Measurements from ENCODE around the gene DNAI2. TPM values are rescaled to one million over a fixed set of nuclear protein-coding genes. Genes with fewer than 3 reads are reported as not detected.

DNAI2 gene
- total and polyA plus RNA-seq, 4 donors = 0.69 to 7.4 (median 5.9) TPM

DNA sequence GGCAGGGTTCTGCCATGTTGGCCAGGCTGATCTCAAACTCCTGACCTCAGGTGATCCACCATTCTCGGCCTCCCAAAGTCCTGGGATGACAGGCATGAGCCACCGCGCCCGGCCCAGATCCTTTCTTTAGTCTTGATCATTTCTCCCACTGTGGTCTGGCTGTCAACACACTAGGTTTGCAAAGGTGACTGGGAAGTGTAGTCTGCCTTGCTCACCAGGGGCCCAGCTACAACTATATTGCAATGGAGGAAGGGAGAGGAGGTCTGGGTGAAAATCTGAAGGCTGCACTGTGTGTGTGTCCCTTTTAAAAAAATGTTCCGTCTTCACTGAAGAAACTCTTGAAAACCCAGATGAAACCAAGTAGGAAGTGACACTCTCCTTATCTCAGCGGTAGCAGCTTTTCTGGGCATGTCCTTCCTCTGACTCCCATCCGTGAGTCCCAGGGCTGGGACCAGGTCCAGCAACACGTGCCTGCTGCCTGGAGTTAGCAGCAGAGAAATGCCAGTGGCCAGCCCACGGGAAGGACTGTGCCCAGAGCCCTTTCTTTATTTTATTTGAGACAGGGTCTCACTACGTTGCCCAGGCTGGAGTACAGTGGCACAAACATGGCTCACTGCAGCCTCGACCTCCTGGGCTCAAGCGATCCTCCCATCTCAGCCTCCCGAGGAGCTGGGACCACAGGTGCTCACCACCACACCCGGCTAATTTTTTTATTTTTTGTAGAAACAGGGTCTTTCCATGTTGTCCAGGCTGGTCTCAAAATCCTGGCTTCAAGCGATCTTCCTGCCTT lies 34.1 kb downstream of the DNAI2 start:
- DNase-seq (ENCODE audit: low read depth in 4 of 6, low spot score in 6 of 6) = no peak
- H3K36me3 ChIP-seq (ENCODE audit: control insufficient read depth, insufficient read depth, low read length) = no peaks in the 10 kb centered on the region
- 78% methylated on average over 11 of the region's 15 CpGs for WGBS (ENCODE audit: insufficient coverage)
- H3K4me1 ChIP-seq (ENCODE audit: control insufficient read depth, insufficient read depth, low read length) = no peaks in the 10 kb centered on the region
- peaks cover 2% of the 10 kb centered on the region for H3K9me3 ChIP-seq (ENCODE audit: control insufficient read depth, insufficient read depth, low read length)
- no peak overlapping the region for H3K27ac ChIP-seq (ENCODE audit: low read depth, low read length)
- H3K4me3 ChIP-seq (ENCODE audit: low read depth, low read length) = no peak overlapping the region
- no peaks in the 10 kb centered on the region for H3K27me3 ChIP-seq (ENCODE audit: control insufficient read depth, insufficient read depth, low read length)

DNA sequence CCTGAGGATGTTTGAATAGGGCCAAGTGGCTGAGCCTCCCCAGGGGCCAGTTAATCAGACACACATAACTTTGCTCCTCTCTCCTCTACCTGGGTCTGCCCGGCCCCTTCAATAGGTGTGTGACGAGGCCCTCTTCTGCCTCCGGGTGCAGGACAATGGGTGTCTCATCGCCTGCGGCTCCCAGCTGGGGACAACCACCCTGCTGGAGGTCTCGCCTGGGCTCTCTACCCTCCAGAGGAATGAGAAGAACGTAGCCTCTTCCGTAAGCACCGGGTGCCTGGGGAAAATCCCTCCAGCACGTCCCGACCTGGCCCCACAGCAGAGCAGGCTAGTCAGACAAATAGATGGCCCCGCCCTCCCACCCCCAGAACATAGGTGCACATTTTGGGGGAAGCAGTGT lies 35.9 kb downstream of the DNAI2 start:
- H3K4me1 ChIP-seq (ENCODE audit: control insufficient read depth, insufficient read depth, low read length) = no peaks in the 10 kb centered on the region
- DNase-seq (ENCODE audit: low read depth in 4 of 6, low spot score in 6 of 6) = no peak
- H3K27ac ChIP-seq (ENCODE audit: low read depth, low read length) = no peak overlapping the region
- H3K36me3 ChIP-seq (ENCODE audit: control insufficient read depth, insufficient read depth, low read length) = no peaks in the 10 kb centered on the region
- peaks cover 2% of the 10 kb centered on the region for H3K9me3 ChIP-seq (ENCODE audit: control insufficient read depth, insufficient read depth, low read length)
- 74% methylated on average over 11 of the region's 12 CpGs for WGBS (ENCODE audit: insufficient coverage)
- no peaks in the 10 kb centered on the region for H3K27me3 ChIP-seq (ENCODE audit: control insufficient read depth, insufficient read depth, low read length)
- H3K4me3 ChIP-seq (ENCODE audit: low read depth, low read length) = no peak overlapping the region

DNA sequence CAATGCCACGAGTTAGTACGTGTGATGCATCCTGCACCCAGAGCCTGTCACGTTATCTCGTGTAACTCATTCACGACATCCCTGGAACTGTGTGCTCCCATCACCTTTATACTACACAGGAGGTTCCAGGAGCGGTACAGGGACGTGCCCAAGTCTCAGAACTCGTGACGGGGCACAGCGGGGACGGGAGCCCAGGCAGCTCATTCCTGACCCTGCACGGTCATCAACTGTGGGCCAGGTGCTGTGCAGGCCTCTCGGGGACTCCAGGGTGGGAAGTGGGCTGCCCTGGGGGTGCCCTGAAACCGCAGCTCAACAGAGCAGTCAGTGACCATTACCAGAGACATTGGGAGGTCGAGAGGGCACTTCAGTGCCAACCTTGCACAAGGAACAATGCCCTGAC lies 40.8 kb downstream of the DNAI2 start:
- DNase-seq (ENCODE audit: low read depth in 4 of 6, low spot score in 6 of 6) = no peak
- Histone ChIP-seq H3K4me1 (ENCODE audit: control insufficient read depth, insufficient read depth, low read length) (no peaks in the 10 kb centered on the region), H3K4me3 (ENCODE audit: low read depth, low read length) (no peak overlapping the region), H3K27me3 (ENCODE audit: control insufficient read depth, insufficient read depth, low read length) (no peaks in the 10 kb centered on the region), H3K27ac (ENCODE audit: low read depth, low read length) (no peak overlapping the region), H3K36me3 (ENCODE audit: control insufficient read depth, insufficient read depth, low read length) (peaks cover 4% of the 10 kb centered on the region), H3K9me3 (ENCODE audit: control insufficient read depth, insufficient read depth, low read length) (peaks cover 2% of the 10 kb centered on the region)
- 93% methylated on average over 13 of the region's 15 CpGs for WGBS (ENCODE audit: insufficient coverage)

DNA sequence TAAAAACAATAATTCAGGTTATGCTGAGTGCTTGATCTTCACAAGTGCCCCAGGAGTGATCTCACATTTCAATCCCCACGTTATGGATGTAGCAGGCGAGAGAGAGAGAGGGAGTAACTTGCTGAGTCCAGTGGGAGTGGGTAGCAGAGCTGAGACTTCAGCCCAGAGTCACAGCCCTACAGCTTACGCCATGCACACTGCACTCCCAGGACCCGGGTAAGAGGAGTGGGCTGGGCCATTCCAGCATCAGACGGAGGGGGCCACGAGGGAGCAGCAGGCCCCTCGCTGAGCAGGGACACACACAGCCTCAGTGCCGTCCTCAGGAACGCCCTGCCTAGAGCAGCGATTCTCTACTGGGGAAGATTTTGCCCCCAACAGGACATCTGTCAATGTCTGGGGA lies 42.2 kb downstream of the DNAI2 start:
- no peaks in the 10 kb centered on the region for H3K27me3 ChIP-seq (ENCODE audit: control insufficient read depth, insufficient read depth, low read length)
- DNase-seq (ENCODE audit: low read depth in 4 of 6, low spot score in 6 of 6) = no peak
- no peaks in the 10 kb centered on the region for H3K4me1 ChIP-seq (ENCODE audit: control insufficient read depth, insufficient read depth, low read length)
- 37% methylated on average over 8 of the region's 10 CpGs for WGBS (ENCODE audit: insufficient coverage)
- H3K9me3 ChIP-seq (ENCODE audit: control insufficient read depth, insufficient read depth, low read length) = peaks cover 2% of the 10 kb centered on the region
- H3K36me3 ChIP-seq (ENCODE audit: control insufficient read depth, insufficient read depth, low read length) = peaks cover 4% of the 10 kb centered on the region
- no peak overlapping the region for H3K27ac ChIP-seq (ENCODE audit: low read depth, low read length)
- no peak overlapping the region for H3K4me3 ChIP-seq (ENCODE audit: low read depth, low read length)

DNA sequence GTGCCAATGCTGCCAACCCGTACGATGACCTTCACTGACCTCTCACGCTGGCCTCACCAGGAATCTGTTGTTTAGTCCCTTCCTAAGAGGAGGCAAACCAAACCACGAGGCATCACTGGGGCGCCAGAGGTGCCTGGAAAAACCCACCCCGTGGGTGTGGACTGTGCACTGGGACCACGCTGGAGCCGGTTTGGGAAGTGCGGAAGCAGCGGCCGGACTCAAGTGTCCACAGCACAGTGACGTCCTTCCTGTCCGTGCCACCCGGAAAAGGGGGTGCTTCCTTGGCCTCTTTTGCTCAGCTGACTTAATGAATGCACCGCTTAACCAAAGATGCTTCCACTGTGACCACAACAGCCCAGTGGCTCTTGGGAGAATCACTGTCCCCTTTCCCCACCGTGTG lies 43.0 kb downstream of the DNAI2 start:
- Histone ChIP-seq H3K27ac (ENCODE audit: low read depth, low read length) (no peak overlapping the region), H3K27me3 (ENCODE audit: control insufficient read depth, insufficient read depth, low read length) (peaks cover 2% of the 10 kb centered on the region)

DNA sequence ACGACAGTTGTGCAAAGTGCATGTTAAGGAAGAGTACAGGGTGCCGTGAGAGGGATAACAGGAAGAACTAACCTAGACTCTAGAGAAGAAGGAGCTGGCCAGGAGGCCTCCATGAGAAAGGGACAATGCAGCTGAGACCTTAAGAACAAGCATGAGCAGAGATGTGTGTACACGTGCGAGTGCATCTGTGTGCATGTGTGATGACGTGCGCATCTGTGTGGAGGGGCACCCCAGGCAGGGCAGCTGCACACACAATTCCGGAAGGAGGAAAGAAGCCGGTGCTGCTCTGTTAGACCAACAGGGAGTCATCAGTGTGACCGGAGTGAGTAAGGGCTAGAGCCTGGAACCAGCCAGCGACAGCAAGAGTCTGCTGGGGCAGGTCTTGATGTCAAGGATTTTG lies 44.4 kb downstream of the DNAI2 start:
- Histone ChIP-seq H3K36me3 (ENCODE audit: control insufficient read depth, insufficient read depth, low read length) (peaks cover 4% of the 10 kb centered on the region), H3K9me3 (ENCODE audit: control insufficient read depth, insufficient read depth, low read length) (no peaks in the 10 kb centered on the region), H3K4me1 (ENCODE audit: control insufficient read depth, insufficient read depth, low read length) (no peaks in the 10 kb centered on the region), H3K27ac (ENCODE audit: low read depth, low read length) (no peak overlapping the region), H3K27me3 (ENCODE audit: control insufficient read depth, insufficient read depth, low read length) (peaks cover 2% of the 10 kb centered on the region), H3K4me3 (ENCODE audit: low read depth, low read length) (no peak overlapping the region)
- DNase-seq (ENCODE audit: low read depth in 4 of 6, low spot score in 6 of 6) = no peak
- WGBS (ENCODE audit: insufficient coverage) = 89% methylated on average over 10 of the region's 10 CpGs

More for the DNA sequence above, 43.0 kb downstream of the DNAI2 start:
- 84% methylated on average over 16 of the region's 16 CpGs for WGBS (ENCODE audit: insufficient coverage)
- Histone ChIP-seq H3K4me3 (ENCODE audit: low read depth, low read length) (no peak overlapping the region), H3K9me3 (ENCODE audit: control insufficient read depth, insufficient read depth, low read length) (peaks cover 2% of the 10 kb centered on the region), H3K36me3 (ENCODE audit: control insufficient read depth, insufficient read depth, low read length) (peaks cover 4% of the 10 kb centered on the region), H3K4me1 (ENCODE audit: control insufficient read depth, insufficient read depth, low read length) (no peaks in the 10 kb centered on the region)
- no peak for DNase-seq (ENCODE audit: low read depth in 4 of 6, low spot score in 6 of 6)

DNA sequence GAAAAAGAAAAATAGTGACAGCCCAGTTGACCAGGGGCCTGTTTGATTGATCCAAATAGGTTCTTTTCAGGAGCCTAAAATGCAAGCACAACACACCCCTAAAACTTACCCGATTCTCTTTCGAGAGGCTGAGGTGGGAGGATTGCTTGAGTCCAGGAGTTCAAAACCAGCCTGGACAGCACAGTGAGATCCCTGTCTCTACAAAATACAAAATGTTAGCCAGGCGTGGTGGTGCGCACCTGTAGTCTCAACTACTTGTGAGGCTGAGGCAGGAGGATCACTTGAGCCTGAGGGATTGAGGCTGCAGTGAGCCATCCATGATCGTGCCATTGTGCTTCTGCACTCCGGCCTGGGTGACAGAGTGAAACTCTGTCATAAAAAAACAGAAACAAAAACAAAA lies 50.5 kb downstream of the DNAI2 start:
- Histone ChIP-seq H3K36me3 (ENCODE audit: control insufficient read depth, insufficient read depth, low read length) (no peaks in the 10 kb centered on the region), H3K9me3 (ENCODE audit: control insufficient read depth, insufficient read depth, low read length) (peaks cover 2% of the 10 kb centered on the region), H3K27ac (ENCODE audit: low read depth, low read length) (no peak overlapping the region), H3K4me3 (ENCODE audit: low read depth, low read length) (no peak overlapping the region), H3K4me1 (ENCODE audit: control insufficient read depth, insufficient read depth, low read length) (peaks cover 19% of the 10 kb centered on the region), H3K27me3 (ENCODE audit: control insufficient read depth, insufficient read depth, low read length) (peaks cover 14% of the 10 kb centered on the region)
- WGBS (ENCODE audit: insufficient coverage) = 100% methylated on average over 1 of the region's 6 CpGs
- DNase-seq (ENCODE audit: low read depth in 4 of 6, low spot score in 6 of 6) = no peak

DNA sequence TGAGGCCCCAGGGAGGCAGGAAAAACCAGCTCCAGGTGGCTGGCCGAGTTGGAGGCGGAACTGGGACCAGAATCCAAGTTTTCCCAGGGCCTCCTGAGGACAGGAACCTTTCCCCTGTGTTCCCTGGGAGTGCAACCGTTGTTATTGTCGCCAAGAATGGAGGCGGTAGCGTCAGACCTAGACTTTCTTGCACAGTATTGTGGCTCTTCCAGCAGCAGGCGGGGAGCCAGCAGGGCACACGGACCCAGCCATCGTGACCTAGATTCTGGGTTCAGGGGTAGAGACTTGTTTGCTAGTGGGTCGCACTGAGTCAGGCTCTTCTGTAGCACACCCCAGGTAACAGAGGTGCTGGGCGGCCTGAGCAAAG lies 51.3 kb downstream of the DNAI2 start:
- 39% methylated on average over 11 of the region's 11 CpGs for WGBS (ENCODE audit: insufficient coverage)
- Histone ChIP-seq H3K4me1 (ENCODE audit: control insufficient read depth, insufficient read depth, low read length) (peaks cover 21% of the 10 kb centered on the region), H3K9me3 (ENCODE audit: control insufficient read depth, insufficient read depth, low read length) (peaks cover 2% of the 10 kb centered on the region), H3K36me3 (ENCODE audit: control insufficient read depth, insufficient read depth, low read length) (no peaks in the 10 kb centered on the region), H3K27me3 (ENCODE audit: control insufficient read depth, insufficient read depth, low read length) (peaks cover 14% of the 10 kb centered on the region), H3K27ac (ENCODE audit: low read depth, low read length) (no peak overlapping the region), H3K4me3 (ENCODE audit: low read depth, low read length) (no peak overlapping the region)
- peak in 1 of 6 donors; percentile 27 for DNase-seq (ENCODE audit: low read depth in 4 of 6, low spot score in 6 of 6)

DNA sequence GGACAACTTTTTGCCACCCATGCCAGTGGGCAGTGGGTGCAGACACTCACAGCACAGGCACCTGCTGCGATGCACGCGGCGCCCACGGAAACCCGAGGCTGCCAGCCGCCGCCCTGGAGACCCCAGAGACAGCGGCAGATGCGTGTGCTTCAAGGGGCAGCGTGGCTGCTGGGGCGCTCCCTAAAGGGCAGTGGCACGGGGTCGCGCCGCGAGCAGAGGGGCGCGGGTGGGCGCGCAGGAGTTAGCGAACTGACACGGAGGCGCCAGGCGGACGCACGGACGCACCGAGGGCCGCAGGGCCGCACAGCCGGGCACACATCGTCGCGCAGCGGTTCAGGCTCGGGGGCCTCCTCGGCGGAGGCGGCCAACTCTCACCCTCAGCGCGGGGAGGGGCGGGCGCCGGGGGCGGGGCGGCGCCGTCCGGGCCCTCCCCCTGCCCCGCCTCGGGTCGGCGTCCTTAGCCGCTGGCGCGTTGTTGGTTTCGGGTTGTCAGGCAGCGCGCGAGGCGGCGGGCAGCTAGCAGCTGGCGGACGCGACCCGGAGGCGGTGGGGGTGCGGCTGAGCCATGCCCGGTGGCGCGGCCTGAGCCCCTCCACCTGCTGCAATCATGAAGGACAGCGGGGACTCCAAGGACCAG lies 51.8 kb downstream of the DNAI2 start, which contains the start of gene KIF19:
Gene KIF19 (plus strand): TSS at position 484 of the 637 bp plus-strand sequence. CDS start 124 bp downstream, at position 608.
- no peaks in the 10 kb centered on the region for H3K36me3 ChIP-seq (ENCODE audit: control insufficient read depth, insufficient read depth, low read length)
- peaks cover 2% of the 10 kb centered on the region for H3K9me3 ChIP-seq (ENCODE audit: control insufficient read depth, insufficient read depth, low read length)
- no peak within 1 kb of the TSS for H3K27ac ChIP-seq (ENCODE audit: low read depth, low read length)
- H3K4me3 ChIP-seq (ENCODE audit: low read depth, low read length) = peak within 1 kb of the TSS; percentile 24
- peaks cover 26% of the 10 kb centered on the region for H3K4me1 ChIP-seq (ENCODE audit: control insufficient read depth, insufficient read depth, low read length)
- 2% methylated on average over 73 of the region's 73 CpGs for WGBS (ENCODE audit: insufficient coverage)
- peak in 2 of 6 donors; percentile 52 to 60 for DNase-seq (ENCODE audit: low read depth in 4 of 6, low spot score in 6 of 6)
- H3K27me3 ChIP-seq (ENCODE audit: control insufficient read depth, insufficient read depth, low read length) = peaks cover 14% of the 10 kb centered on the region

DNA sequence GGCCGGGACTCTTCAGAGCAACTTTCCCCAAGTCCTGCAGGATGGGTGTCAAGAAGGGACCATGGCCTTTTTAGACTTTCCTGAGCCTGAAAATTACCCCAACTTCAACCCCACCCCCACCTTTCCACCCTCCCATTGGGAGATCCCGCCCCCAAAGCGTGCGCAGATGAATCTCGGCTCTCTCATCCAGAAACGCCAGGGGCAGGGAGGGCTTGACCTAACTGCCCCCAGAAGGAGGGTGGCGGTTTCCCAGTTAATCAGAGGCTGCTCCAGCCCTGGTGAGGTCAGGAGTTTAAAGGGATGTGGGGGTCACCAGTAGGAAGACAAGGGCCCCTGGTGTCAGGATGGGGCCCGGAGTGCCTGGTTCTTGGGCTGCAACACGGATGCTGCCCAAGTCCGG lies 52.5 kb downstream of the DNAI2 start:
- 33% methylated on average over 9 of the region's 10 CpGs for WGBS (ENCODE audit: insufficient coverage)
- no peak for DNase-seq (ENCODE audit: low read depth in 4 of 6, low spot score in 6 of 6)
- H3K27ac ChIP-seq (ENCODE audit: low read depth, low read length) = no peak overlapping the region

More for the DNA sequence above, 52.5 kb downstream of the DNAI2 start:
- Histone ChIP-seq H3K36me3 (ENCODE audit: control insufficient read depth, insufficient read depth, low read length) (no peaks in the 10 kb centered on the region), H3K9me3 (ENCODE audit: control insufficient read depth, insufficient read depth, low read length) (peaks cover 2% of the 10 kb centered on the region), H3K4me1 (ENCODE audit: control insufficient read depth, insufficient read depth, low read length) (peaks cover 26% of the 10 kb centered on the region), H3K4me3 (ENCODE audit: low read depth, low read length) (peak overlapping the region; percentile 24), H3K27me3 (ENCODE audit: control insufficient read depth, insufficient read depth, low read length) (peaks cover 14% of the 10 kb centered on the region)

All from spinal cord (tissue), 10 donors.